Measurements from ENCODE around the gene LMX1A.

GRCh38 chr1:165355977-165356811, at the start of gene LMX1A:
- no peak for TF ChIP-seq ZNF530 (CRISPR knock-in tag; IDR thresholded peaks at IDR 0.05; ENCODE audit: low read depth)
- TF ChIP-seq PRPF4 (IDR thresholded peaks at IDR 0.05; ENCODE audit: low read depth, low read length, poor library complexity, severe bottlenecking): no peak
